HG02852 (cell line): Measurements from ENCODE around the gene GSAP.

ENCODE experiments used
- ATAC-seq: cut with Tn5 transposase; IDR thresholded peaks from one replicate; pipeline ENCODE4 v1.9.1; 2021; ENCODE audit warnings: mild to moderate bottlenecking, moderate library complexity; ENCODE audit not compliant: unreplicated experiment

Gene GSAP

GRCh38 chr7:77441046-77441445, 24.9 kb upstream of the GSAP start:
- no peak for ATAC-seq

- ATAC-seq = no peak
Measured at GRCh38 chr7:77439572-77439971, 23.4 kb upstream of the GSAP start.

- ATAC-seq = no peak
Measured at GRCh38 chr7:77438131-77438530, 22.0 kb upstream of the GSAP start.

GRCh38 chr7:77434570-77435275, 18.6 kb upstream of the GSAP start:
- no peak for ATAC-seq

- no peak for ATAC-seq
Measured at GRCh38 chr7:77433901-77434300, 17.8 kb upstream of the GSAP start.

DNA sequence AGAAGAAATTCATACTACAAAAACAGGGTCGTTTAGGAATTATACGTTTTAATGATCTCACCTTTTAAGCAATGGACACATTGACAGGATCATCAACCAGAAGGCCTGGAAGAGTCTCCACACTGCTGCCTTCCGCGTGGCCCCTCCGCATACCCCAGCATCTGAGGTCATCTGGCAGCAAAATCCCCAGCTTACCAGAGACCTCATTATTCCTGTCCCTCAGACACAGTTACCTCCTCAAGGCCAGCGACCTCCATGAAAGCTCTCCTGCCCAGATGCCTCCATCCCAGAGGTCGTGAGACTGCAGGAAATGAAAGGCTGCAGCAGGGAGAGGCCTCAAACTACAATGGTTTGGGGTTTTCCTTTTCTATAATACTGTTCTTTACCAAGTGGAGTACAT, 14.8 kb upstream of the GSAP start:
- ATAC-seq = no peak

- ATAC-seq = no peak
Measured at GRCh38 chr7:77428777-77429231, 12.7 kb upstream of the GSAP start.

DNA sequence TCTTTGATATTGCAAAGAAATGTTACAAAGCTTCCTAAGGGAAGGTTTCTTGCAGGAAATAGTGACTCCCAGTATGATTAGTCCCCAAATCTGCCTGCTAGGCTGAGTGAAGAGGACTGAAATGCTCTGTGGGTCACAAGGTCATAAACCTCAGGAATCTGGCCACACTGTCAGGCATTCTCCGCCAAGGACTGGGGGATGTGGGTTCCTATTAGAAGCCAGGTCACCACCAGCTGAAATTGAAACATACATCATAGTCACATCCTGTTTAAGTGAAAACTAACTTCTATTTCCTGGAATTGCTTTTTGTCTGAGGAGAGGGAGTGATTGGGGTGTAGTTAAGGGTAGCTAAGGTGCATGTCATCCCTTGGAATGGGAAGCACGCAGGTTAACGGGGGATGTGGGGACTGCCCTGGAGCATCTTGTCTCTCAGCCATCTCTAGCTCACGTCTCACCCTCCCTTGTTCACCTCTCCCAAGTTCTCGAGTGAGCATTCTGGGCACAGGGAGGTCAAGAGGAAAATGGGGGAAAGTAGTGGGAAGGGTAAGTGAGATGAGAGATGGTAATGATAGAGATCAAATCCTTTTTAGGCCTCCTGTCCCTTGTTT, 12.0 kb upstream of the GSAP start:
- no peak for ATAC-seq

DNA sequence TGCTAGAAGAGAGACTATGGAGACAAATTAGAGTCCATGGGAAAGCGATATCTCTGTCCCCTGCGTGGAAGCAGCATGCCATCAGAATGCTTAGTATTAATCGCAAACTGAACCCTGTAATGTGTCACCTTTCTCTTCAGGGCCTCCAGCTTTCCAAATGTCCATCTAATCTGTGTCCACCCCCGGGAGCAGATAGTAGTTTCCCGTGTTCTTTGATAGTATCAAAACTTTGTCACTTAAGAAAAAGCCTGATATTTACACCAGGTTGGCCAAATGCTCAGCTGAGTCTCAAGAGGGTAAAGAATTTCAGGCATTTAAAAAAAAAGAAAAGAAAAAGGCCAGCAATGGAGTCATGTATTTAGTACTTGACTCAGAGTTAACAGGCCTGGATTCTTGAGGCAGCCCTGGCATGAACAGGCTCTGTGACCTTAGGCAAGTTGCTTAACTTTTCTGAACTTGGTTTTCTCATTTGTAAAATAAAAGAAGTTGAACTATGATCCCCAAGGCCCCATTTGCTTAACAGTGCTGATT, 10.4 kb upstream of the GSAP start:
- no peak for ATAC-seq

DNA sequence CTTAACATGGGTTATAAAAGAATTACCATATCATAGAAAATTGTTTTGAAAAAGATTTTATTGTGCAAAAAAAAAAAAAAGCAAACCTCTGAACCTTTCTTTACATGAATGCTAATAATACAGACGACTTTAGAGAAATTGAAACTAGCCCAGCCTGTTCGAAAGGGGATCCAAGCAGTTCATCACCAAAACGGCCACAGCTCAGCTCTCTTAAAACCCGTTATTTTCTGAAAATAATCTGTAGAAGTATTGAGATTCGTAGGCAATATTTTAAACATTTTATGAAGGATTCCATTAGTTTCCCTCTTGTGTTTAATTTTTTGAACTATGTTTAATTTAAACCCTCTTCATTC, 9.9 kb upstream of the GSAP start:
- peak; percentile 72 for ATAC-seq

DNA sequence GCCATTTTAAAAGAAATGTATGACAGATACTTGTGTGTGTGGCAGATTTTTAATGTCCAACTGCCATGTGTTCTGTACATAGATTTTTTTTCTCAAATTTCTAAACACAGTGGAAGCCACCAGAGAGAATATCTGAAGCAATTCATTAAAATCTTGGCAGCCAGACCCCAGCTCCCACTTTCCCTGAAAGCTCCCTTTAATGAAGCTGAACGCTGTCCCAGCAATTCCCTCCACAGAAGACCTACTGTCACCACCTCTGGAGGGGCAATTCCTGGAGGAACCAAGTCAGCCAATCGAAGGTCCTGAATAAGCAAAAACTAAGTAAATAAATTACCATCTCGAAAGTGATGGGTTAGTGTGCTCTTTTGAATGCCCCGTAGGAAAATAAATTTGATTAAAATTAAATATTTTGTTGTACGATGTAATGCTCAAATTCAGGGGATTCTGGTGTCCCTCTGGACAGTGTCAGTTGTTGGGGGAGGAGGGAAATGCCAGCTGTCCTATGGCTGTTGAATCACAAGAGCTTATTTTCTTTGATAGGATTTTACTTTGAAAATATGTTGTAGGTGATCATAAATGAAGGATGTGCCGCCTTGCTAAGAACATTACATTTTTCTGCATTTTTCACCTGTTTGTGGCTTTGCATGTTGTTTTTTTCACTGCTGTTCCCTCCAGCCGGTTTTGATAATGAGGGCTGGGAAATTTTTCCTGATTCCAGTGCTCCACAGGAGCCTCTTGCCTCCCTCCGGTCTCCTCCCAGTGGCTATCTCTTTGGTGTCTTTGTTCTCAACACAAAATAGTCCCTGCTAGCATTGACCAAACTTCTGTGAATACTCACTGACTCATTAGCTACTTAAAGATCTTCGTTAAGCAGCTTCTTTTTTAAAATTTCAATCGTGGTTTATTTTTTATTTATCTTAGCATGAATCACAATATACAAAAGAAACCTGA, 9.2 kb upstream of the GSAP start:
- ATAC-seq = peak; percentile 35

- ATAC-seq = no peak
Measured at GRCh38 chr7:77422500-77422899, 6.4 kb upstream of the GSAP start.

DNA sequence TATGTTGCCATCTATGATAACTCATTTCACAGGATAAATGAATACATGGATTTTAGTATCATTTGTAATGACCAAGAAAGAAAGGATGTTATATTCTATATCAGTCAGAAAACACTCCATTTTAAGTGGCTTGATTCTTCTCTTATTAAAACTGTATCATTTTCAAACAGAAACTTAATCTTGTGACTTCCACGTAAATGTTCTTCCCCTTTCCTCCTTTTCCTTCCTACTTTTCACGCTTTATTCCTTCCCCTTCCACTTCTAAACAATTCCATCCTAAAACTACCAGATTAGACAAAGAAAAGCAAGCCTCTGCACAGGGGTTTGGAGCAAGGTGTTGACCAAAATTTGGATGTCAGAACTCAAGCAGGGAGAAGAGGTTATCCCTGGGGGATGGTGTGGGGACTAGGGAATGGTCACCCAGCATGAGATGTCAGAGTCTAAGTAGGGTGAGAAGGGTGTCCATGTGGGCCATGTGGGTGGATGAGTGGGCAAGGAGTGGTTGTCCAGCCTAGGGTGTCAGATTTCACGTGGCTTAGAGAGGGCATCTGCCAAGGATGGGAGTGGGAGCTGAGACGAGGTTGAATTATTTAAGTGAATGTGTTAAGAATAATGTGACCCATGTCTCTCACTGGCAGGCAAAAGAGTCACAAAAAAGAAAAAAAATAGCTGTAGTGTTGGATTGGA, 5.0 kb upstream of the GSAP start:
- no peak for ATAC-seq

- no peak for ATAC-seq
Measured at GRCh38 chr7:77420438-77420837, 4.3 kb upstream of the GSAP start.

DNA sequence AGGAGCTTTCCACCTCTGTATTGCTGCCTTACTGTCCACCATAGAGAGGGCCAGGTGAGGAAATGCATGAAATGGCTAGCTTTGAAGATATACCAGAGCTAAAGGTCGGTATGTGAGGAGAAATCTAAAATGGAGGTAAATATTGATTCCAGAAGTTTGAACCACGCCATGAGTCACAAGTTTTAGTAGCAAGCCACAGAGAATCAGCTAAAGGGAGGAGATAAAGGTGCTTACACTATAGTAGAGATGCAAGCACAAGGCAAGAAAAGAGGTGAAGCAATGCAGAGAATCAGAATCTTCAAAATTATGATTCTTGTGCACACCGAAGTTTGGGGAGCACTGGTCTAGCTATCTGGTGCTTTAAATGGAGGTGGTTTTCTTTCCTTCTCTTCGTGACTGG, 3.0 kb upstream of the GSAP start:
- ATAC-seq = no peak

- ATAC-seq = no peak
Measured at GRCh38 chr7:77417801-77418200, 1.7 kb upstream of the GSAP start.

GRCh38 chr7:77416621-77417371, 647 bp upstream of the GSAP start:
- ATAC-seq = peak; percentile 25

DNA sequence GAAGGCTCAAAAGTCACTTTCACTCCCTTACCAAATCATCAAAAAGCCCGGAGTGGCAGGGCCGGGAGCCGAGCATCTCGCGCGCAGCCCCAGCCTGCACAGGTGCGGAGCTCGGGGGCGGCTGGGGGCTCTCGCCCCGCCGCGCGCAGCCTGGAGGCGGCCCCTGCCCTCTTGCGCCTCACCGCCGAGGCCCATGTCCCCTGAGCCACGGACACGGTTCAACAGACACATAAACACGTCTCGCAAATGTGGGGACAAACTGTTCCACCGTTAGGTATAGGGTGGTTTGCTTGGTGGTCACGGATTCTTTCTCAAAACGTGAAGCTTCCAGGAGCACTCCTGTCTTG, 700 bp downstream of the GSAP start:
- ATAC-seq = peak; percentile 40

GRCh38 chr7:77413861-77414424, 2.2 kb downstream of the GSAP start:
- ATAC-seq = no peak

GRCh38 chr7:77413128-77413527, 3.0 kb downstream of the GSAP start:
- ATAC-seq = no peak
